ENCODE measurements around the gene TMEM161B.
A peak's percentile ranks its signal among the peaks of the same experiment; 100 is the strongest.
"Not testable (repeated sequence)": the region's sequence is repeated elsewhere in the genome, so short reads cannot be mapped to it uniquely, and the experiment has no call there.

TMEM161B gene

GRCh38 chr5:88177486-88177885 is 91.2 kb downstream of the TMEM161B start:
- DNase-seq = not testable (repeated sequence)

- DNase-seq = peak; percentile 12
Measured at GRCh38 chr5:88172847-88173758, 95.5 kb downstream of the TMEM161B start.

GRCh38 chr5:88159591-88159990 is 109.1 kb downstream of the TMEM161B start:
- no peak for DNase-seq

DNA sequence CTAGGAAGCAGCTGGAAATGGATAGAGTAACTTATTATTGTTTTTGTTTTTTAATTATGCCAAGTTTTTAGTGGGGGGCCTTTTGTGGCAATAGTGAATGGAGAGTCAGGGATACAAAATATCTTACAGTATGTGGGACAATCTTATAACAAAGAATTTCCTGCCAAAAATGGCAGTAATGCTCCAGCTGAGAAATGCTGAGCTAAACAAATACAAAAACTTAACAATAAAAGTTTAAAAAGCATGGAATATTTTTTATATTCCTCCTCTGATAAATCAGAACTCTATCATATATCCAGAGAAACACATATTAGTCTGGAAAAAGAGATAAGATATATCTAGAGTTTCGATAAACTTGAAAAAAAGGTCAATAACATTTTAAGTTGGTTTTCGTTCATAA is 110.6 kb downstream of the TMEM161B start:
- DNase-seq = no peak

GRCh38 chr5:88154891-88155290 is 113.8 kb downstream of the TMEM161B start:
- DNase-seq = no peak

GRCh38 chr5:88150747-88151146 is 117.9 kb downstream of the TMEM161B start:
- DNase-seq = no peak

GRCh38 chr5:88145611-88146467 is 122.8 kb downstream of the TMEM161B start:
- no peak for DNase-seq

- no peak for DNase-seq
Measured at GRCh38 chr5:88145221-88145610, 123.4 kb downstream of the TMEM161B start.

Measured in NCI-H2029 (cell line).